Measurements from ENCODE around the gene C6orf163.
"Not testable (repeated sequence)": the region's sequence is repeated elsewhere in the genome, so short reads cannot be mapped to it uniquely, and the experiment has no call there.

The C6orf163 gene

DNA sequence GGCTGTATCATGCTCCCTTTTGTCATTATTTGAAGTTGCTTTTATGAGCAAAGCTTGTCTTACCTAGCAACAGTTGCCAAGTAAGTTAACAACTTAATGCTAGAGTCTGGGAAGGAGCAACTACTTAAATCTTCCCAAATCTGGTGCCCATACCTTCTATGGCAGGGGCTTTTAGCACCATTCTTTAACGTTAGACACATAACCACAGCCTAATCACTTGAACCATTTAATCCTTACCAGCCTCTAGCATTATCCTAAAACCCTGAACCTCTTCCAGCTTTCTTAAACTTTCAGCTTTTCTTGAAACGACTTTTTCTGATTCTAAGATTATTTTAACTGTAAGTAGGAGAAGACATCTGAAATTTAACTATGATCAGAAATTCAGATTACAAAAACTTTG is at the start of gene C6orf163:
Gene C6orf163 (plus strand): TSS at position 83 of the 400 bp plus-strand sequence. CDS start 287 bp downstream, at position 370.
- TF ChIP-seq, protein P1, sequence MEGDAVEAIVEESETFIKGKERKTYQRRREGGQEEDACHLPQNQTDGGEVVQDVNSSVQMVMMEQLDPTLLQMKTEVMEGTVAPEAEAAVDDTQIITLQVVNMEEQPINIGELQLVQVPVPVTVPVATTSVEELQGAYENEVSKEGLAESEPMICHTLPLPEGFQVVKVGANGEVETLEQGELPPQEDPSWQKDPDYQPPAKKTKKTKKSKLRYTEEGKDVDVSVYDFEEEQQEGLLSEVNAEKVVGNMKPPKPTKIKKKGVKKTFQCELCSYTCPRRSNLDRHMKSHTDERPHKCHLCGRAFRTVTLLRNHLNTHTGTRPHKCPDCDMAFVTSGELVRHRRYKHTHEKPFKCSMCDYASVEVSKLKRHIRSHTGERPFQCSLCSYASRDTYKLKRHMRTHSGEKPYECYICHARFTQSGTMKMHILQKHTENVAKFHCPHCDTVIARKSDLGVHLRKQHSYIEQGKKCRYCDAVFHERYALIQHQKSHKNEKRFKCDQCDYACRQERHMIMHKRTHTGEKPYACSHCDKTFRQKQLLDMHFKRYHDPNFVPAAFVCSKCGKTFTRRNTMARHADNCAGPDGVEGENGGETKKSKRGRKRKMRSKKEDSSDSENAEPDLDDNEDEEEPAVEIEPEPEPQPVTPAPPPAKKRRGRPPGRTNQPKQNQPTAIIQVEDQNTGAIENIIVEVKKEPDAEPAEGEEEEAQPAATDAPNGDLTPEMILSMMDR (IDR thresholded peaks at IDR 0.05; ENCODE audit: low read depth, low read length): no peak
- TF ChIP-seq, protein P2, sequence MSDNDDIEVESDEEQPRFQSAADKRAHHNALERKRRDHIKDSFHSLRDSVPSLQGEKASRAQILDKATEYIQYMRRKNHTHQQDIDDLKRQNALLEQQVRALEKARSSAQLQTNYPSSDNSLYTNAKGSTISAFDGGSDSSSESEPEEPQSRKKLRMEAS (IDR thresholded peaks at IDR 0.05; ENCODE audit: low read depth, low read length): no peak
- no peak for TF ChIP-seq POLR2A (IDR thresholded peaks at IDR 0.05; ENCODE audit: extremely low read depth, insufficient read length)
- TF ChIP-seq MYC (IDR thresholded peaks at IDR 0.05; ENCODE audit: low read depth, low read length): no peak
- no peak within 1 kb of the TSS for H3K4me3 ChIP-seq (ENCODE audit: low read depth, low read length)
- DNase-seq (ENCODE audit: low read depth): no peak

DNA sequence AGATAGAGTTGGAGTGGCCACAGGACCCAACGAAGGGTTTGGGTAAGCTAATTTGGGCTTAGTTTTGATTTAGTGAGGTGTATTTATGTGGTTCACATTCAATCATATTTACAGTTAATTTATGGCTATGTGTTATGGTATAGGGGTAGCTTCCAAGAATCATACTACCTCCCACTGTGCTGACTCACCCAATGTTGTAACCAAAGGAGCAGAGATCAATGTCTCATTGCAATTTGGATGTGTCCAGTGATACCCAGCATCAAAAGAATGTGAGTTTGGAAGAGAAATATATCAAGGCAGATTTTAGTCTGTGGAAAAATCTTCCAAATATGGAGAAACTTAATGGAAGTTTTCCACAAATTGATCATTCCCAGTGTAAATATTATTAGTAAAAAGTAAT is 47.5 kb upstream of the C6orf163 start:
- DNase-seq (ENCODE audit: low read depth): peak; percentile 21
- TF ChIP-seq MYC (IDR thresholded peaks at IDR 0.05; ENCODE audit: low read depth, low read length) (no peak), POLR2A (IDR thresholded peaks at IDR 0.05; ENCODE audit: extremely low read depth, insufficient read length) (no peak)
- TF ChIP-seq, protein P1 (IDR thresholded peaks at IDR 0.05; ENCODE audit: low read depth, low read length): no peak
- TF ChIP-seq, protein P2 (IDR thresholded peaks at IDR 0.05; ENCODE audit: low read depth, low read length): no peak
- H3K4me3 ChIP-seq (ENCODE audit: low read depth, low read length): no peak overlapping the region

DNA sequence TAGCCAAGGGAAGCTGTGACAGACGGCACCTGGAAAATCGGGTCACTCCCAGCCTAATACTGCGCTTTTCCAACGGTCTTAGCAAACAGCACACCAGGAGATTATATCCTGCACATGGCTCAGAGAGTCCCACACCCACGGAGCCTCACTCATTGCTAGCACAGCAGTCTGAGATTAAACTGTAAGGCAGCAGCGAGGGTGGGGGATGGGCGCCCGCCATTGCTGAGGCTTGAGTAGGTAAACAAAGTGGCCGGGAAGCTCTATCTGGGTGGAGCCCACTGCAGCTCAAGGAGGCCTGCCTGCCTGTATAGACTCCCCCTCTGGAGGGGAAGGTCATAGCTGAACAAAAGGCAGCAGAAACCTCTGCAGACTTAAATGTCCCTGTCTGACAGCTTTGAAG is 43.3 kb upstream of the C6orf163 start:
- H3K4me3 ChIP-seq (ENCODE audit: low read depth, low read length); DNase-seq (ENCODE audit: low read depth): not testable (repeated sequence)

DNA sequence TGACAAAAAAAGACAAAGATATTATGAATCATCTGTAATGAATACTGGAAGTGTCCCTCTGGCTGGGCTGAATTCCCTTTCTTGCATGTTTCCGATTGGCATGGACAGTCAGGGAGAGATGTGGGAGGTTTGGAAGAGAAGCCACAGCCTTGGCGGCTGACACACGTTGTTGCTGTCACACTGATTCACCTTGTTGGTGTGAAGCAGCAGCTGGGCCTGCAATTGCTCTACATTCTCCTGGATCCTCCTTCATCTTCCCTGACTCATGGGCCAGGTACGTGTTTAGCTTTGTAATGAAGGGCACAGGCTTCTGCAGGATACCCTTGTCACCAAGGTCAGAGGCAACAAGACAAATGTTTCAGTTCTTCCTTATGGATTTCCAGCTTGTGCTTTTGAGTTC is 35.6 kb upstream of the C6orf163 start:
- no peak overlapping the region for H3K4me3 ChIP-seq (ENCODE audit: low read depth, low read length)
- TF ChIP-seq, protein P2 (IDR thresholded peaks at IDR 0.05; ENCODE audit: low read depth, low read length): no peak
- TF ChIP-seq MYC (IDR thresholded peaks at IDR 0.05; ENCODE audit: low read depth, low read length): no peak
- TF ChIP-seq, protein P1 (IDR thresholded peaks at IDR 0.05; ENCODE audit: low read depth, low read length): no peak
- TF ChIP-seq POLR2A (IDR thresholded peaks at IDR 0.05; ENCODE audit: extremely low read depth, insufficient read length): no peak
- no peak for DNase-seq (ENCODE audit: low read depth)

DNA sequence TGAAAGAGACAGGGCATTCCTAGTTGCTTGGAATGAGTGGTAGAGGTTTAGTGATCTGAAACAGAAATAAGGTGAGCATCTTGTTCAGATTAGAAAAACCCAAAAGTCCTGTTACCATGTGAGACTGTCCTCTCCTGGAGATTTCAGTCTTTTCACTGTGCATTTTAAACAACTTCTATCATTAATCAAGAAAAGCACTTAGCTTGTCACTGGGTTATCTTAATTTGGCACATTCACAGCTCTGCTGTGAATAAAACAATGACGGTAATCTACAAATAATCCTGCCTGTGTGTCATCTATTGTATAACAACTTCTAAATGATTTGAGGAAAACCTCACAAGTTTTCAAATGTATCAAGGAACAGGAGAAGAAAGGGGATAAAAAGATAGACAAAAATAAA is 31.8 kb upstream of the C6orf163 start:
- no peak for DNase-seq (ENCODE audit: low read depth)
- H3K4me3 ChIP-seq (ENCODE audit: low read depth, low read length): no peak overlapping the region
- TF ChIP-seq, protein P1 (IDR thresholded peaks at IDR 0.05; ENCODE audit: low read depth, low read length): no peak
- no peak for TF ChIP-seq POLR2A (IDR thresholded peaks at IDR 0.05; ENCODE audit: extremely low read depth, insufficient read length)
- TF ChIP-seq, protein P2 (IDR thresholded peaks at IDR 0.05; ENCODE audit: low read depth, low read length): no peak
- no peak for TF ChIP-seq MYC (IDR thresholded peaks at IDR 0.05; ENCODE audit: low read depth, low read length)

DNA sequence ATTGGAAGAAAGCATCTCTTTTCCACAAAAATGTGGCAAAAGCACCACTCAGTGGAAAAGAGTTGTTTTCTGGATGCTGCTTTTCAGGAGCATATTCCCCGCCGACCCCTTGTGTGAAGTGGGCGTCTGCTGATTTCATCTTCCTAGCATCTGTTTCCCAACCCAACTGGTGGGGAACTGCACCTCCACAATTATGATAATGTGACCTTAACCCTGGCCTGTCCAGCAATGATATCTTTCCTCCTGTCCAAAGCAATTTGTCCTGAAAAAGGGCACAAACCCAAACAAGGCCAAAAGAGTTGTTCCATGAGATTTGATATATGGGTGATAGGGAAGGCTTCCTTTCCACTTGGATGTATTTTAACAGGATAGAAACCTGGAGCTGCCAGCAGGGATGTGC is 29.5 kb upstream of the C6orf163 start:
- no peak for DNase-seq (ENCODE audit: low read depth)
- TF ChIP-seq, protein P2 (IDR thresholded peaks at IDR 0.05; ENCODE audit: low read depth, low read length): no peak
- TF ChIP-seq MYC (IDR thresholded peaks at IDR 0.05; ENCODE audit: low read depth, low read length) (no peak), POLR2A (IDR thresholded peaks at IDR 0.05; ENCODE audit: extremely low read depth, insufficient read length) (no peak)
- TF ChIP-seq, protein P1 (IDR thresholded peaks at IDR 0.05; ENCODE audit: low read depth, low read length): no peak
- no peak overlapping the region for H3K4me3 ChIP-seq (ENCODE audit: low read depth, low read length)
